ENCODE measurements around the gene PAX7. TPM values are rescaled to one million over a fixed set of nuclear protein-coding genes. Genes with fewer than 3 reads are reported as not detected.

The PAX7 gene
- total RNA-seq, 2 donors from 2014 or later = not detected

DNA sequence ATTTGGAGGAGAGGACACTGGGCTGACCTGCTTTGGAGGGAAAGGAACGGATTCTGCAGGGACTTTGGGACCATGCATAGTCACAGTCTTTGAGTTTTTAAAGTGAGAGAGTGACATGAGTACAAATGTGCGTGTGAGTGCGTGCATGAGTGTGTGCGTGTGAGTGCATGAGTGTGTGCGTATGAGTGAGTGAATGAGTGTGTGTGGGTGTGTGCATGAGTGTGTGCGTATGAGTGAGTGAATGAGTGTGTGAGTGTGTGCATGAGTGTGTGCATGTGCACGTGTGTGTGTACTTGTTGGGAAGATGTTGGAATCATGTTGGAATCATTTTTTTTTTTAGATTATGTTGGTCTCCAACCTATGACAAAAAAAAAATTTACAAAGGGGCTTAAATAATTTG lies 70.5 kb downstream of the PAX7 start:
- no peaks in the 10 kb centered on the region for H3K36me3 Mint-ChIP-seq
- H3K9me3 Mint-ChIP-seq = no peaks in the 10 kb centered on the region
- H3K4me1 Mint-ChIP-seq (ENCODE audit: low read depth in 2 of 2) = no peaks in the 10 kb centered on the region
- ATAC-seq (no peak), DNase-seq (ENCODE audit: low spot score) (no peak)
- H3K27ac Mint-ChIP-seq = no peak overlapping the region
- peaks cover 28 to 47% of the 10 kb centered on the region in 2 donors for H3K27me3 Mint-ChIP-seq
- no peak overlapping the region for H3K4me3 Mint-ChIP-seq

DNA sequence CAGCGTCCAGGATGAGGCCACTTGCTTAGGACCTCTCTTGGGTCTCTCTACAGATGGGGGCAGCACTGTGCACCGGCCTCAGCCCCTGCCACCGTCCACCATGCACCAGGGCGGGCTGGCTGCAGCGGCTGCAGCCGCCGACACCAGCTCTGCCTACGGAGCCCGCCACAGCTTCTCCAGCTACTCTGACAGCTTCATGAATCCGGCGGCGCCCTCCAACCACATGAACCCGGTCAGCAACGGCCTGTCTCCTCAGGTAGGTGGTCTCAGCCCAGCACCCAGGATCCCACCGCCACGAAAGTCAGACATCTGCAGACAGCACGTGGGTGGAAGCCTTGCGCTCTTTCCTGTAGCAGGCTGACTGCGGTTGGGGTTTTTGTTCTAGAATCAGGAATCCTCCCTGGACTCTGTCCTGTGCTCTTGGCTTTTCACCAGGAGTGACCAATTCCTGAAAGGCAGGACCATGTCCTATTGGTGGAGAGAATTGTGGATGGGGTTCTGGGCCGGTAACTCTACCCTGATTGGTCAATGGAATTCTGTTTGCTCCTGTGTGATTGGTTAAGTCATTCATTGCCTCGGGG lies 72.5 kb downstream of the PAX7 start:
- no peak overlapping the region for H3K27ac Mint-ChIP-seq

DNA sequence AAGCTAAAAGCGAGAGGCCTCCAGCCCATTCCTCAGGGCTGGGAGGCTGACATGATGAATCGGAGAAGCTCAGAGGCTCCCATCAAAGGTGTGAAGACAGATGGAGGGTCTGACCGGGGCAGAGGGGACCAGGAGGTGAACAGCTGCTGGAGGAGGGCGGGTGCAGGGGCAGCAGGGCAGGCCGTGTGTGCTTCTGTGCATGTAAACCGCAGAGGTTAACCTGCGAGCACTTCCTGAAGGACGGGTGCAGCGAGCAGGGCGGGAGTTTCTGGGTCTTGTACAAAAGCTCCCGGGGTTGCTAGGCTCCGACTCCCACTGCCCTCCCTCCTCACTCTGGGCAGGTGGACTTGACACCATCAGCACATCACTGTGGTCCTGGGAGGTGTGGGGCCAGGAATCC lies 75.2 kb downstream of the PAX7 start:
- no peak overlapping the region for H3K4me3 Mint-ChIP-seq
- no peaks in the 10 kb centered on the region for H3K4me1 Mint-ChIP-seq (ENCODE audit: low read depth in 2 of 2)
- H3K27ac Mint-ChIP-seq = no peak overlapping the region
- no peaks in the 10 kb centered on the region for H3K36me3 Mint-ChIP-seq
- ATAC-seq (no peak), DNase-seq (ENCODE audit: low spot score) (no peak)
- H3K27me3 Mint-ChIP-seq = peaks cover 18 to 23% of the 10 kb centered on the region in 2 donors
- no peaks in the 10 kb centered on the region for H3K9me3 Mint-ChIP-seq

More for the DNA sequence above, 72.5 kb downstream of the PAX7 start:
- ATAC-seq = no peak
- H3K9me3 Mint-ChIP-seq = no peaks in the 10 kb centered on the region
- no peaks in the 10 kb centered on the region for H3K36me3 Mint-ChIP-seq
- no peaks in the 10 kb centered on the region for H3K4me1 Mint-ChIP-seq (ENCODE audit: low read depth in 2 of 2)
- no peak for DNase-seq (ENCODE audit: low spot score)
- peaks cover 22 to 29% of the 10 kb centered on the region in 2 donors for H3K27me3 Mint-ChIP-seq
- no peak overlapping the region for H3K4me3 Mint-ChIP-seq

DNA sequence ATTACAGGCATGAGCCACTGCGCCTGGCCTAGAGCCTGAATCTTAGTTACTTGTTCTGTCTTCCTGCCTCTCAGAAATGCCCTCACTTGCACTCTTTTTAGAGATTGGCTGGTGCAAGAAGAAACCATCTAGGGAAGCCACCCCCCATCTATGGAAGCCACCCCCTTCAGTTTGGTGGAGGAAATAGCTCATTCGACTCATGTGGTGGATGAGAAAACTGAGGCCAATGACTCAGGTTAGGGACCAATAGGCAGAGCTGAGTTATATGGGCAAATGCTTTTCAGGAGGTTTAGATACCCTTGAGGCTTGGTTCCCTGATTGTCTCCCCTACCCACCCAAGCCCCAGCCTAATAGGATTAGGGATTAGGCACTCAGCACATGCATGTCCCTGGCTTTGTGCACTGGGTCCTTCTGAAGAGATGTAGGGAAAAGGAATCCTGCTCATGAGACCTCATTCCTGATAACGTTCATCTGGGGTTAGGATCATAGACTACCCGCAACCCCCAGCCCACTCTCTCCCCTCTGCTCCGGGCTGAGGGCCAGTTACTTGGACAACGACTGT lies 77.1 kb downstream of the PAX7 start:
- no peaks in the 10 kb centered on the region for H3K36me3 Mint-ChIP-seq
- ATAC-seq (no peak), DNase-seq (ENCODE audit: low spot score) (no peak)
- H3K27ac Mint-ChIP-seq = no peak overlapping the region
- H3K4me1 Mint-ChIP-seq (ENCODE audit: low read depth in 2 of 2) = no peaks in the 10 kb centered on the region
- H3K4me3 Mint-ChIP-seq = no peak overlapping the region
- H3K27me3 Mint-ChIP-seq = peaks cover 11 to 19% of the 10 kb centered on the region in 2 donors
- H3K9me3 Mint-ChIP-seq = no peaks in the 10 kb centered on the region

DNA sequence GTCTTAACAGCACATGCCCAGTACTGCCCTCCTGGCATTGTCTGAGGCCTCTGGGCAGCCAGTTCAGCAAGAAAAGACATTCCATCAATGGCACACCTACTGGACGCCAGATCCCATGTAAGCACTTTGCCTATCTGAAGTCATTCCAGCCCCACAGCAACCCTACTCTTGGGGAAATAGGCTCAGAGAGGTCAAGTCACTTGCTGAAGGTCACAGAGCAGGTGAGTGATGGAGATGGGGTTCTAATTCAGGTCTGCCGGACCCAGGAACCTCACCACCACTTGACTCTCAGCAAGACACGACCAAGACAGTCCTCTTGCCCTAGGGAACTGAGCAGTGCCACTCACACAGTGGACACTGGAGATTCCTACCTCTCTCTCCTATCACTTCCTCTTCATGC lies 79.4 kb downstream of the PAX7 start:
- DNase-seq (ENCODE audit: low spot score) (no peak), ATAC-seq (no peak)
- H3K36me3 Mint-ChIP-seq = no peaks in the 10 kb centered on the region
- H3K4me3 Mint-ChIP-seq = no peak overlapping the region
- H3K27me3 Mint-ChIP-seq = peaks cover 9 to 23% of the 10 kb centered on the region in 2 donors
- H3K27ac Mint-ChIP-seq = no peak overlapping the region
- H3K9me3 Mint-ChIP-seq = no peaks in the 10 kb centered on the region
- H3K4me1 Mint-ChIP-seq (ENCODE audit: low read depth in 2 of 2) = no peaks in the 10 kb centered on the region

DNA sequence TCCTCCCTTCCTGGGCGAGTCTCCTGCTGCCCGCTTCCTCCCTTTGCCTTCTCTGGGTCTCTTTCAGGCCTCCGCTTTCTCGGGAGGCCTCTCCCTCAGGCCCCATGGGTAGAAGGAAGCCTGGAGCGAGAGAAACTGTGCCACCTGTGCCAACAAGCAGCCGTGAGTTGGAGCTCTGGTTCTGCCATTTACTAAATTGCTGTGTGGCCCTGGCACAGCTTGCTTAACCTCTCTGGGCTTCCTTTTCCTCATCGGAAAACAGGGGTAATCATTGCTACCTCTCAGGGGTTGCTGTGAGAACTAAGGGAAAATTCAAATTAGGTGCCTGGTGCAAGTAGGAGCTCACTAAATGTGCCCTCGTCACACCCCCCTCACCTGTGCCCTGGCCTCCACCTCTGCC lies 80.4 kb downstream of the PAX7 start:
- DNase-seq (ENCODE audit: low spot score) (no peak), ATAC-seq (no peak)
- Mint-ChIP-seq H3K27me3 (peaks cover 18 to 31% of the 10 kb centered on the region in 2 donors), H3K27ac (no peak overlapping the region), H3K4me1 (ENCODE audit: low read depth in 2 of 2) (no peaks in the 10 kb centered on the region), H3K9me3 (no peaks in the 10 kb centered on the region), H3K4me3 (no peak overlapping the region), H3K36me3 (no peaks in the 10 kb centered on the region)

DNA sequence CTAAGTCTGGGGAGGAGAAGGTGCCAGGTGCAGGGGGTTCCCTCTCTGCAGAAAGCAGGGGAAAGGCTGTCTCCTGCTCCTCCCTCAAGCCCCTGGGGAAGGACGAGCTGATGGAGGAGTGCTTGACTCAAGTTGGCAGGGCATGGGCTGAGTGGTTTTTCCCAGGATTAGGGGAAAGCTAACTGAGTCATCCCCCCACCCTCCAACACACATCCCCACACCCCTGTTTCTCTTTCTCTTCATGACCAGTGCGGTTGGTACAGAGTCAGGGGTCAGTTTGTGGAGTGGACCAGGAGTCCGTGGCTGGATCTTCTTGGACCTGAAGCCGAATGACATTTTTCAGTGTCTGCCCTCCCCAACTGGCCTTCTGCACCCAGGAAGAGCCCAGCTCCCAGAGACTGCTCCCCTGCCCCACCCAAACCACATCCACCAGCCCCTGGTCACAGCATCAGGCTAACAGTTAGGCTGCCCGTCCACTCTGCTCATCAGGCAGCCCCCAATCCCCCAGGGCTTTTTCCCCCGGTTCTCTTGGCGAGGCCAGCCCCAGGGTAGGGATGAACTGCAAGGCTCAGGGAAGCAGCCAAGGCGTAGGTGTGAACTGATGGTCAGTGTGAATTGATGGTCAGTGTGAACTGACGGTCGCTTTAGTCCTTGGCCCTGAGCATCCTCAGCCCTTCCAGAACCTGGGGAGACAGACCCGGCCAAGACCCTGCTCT lies 81.0 kb downstream of the PAX7 start:
- peaks cover 0 to 4% of the 10 kb centered on the region in 2 donors for H3K4me1 Mint-ChIP-seq (ENCODE audit: low read depth in 2 of 2)
- H3K27me3 Mint-ChIP-seq = peaks cover 25 to 37% of the 10 kb centered on the region in 2 donors
- no peak for DNase-seq (ENCODE audit: low spot score)
- H3K9me3 Mint-ChIP-seq = no peaks in the 10 kb centered on the region
- no peak overlapping the region for H3K4me3 Mint-ChIP-seq
- no peak for ATAC-seq
- H3K27ac Mint-ChIP-seq = no peak overlapping the region
- H3K36me3 Mint-ChIP-seq = no peaks in the 10 kb centered on the region

DNA sequence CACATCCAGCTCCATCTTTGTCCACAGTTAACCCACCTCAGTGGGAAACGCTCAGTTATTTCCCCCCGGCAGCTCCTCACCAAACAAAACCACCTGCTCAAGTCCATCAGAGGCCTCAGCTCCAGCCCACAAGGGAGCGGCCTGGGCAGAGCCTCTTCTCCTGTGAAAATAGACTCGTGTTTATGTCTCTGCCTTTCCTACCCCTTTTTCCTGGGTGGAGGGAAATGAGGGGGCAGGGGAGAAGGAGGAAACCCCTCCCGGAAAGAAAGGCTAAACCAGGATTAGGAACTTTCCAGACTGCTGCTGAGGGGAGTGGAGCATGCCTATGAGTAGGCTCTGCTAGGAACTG lies 81.6 kb downstream of the PAX7 start:
- Mint-ChIP-seq H3K36me3 (no peaks in the 10 kb centered on the region), H3K9me3 (no peaks in the 10 kb centered on the region), H3K4me1 (ENCODE audit: low read depth in 2 of 2) (peaks cover 0 to 4% of the 10 kb centered on the region in 2 donors), H3K4me3 (no peak overlapping the region), H3K27ac (no peak overlapping the region), H3K27me3 (peaks cover 28 to 38% of the 10 kb centered on the region in 2 donors)
- ATAC-seq (no peak), DNase-seq (ENCODE audit: low spot score) (no peak)

DNA sequence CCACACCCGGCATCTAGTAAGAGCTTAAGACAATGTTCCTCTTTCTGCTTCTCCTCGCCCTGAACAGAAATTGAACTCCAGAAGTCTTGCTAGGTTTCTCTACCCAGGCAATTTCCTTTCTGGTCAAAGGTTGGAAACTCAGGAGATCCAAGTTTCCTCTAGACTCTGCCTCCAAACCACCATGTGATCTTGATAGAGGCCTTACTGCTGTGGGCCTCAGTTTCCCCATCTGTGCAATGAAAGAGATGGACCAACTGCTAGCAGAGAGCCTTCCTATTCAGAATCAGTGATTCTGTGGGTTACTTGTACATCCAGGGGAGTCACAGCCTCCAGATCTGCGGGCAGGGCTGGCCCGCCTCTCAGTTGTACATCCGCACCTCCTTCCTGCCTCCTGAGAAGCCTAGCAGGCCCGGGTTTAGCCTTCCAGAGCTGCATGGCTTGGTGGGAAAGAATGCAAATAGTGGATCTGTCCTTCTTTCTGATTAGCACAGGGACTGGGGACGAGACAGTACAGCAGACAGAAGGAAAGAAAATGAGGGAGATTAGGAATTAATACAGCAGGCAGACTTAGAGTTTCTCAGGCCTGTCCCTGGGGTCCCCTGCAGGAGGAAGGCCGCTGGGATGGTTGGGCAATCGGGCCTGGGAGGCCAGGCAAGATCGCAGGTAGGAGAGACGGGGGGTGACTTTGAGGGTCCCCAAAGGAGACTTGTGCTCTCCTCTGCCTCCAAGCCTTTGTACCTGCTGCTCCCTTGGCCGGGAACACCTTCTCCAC lies 83.9 kb downstream of the PAX7 start:
- Mint-ChIP-seq H3K9me3 (no peaks in the 10 kb centered on the region), H3K27ac (no peak overlapping the region), H3K27me3 (peaks cover 37 to 40% of the 10 kb centered on the region in 2 donors), H3K4me3 (no peak overlapping the region), H3K4me1 (ENCODE audit: low read depth in 2 of 2) (peaks cover 0 to 8% of the 10 kb centered on the region in 2 donors), H3K36me3 (no peaks in the 10 kb centered on the region)
- DNase-seq (ENCODE audit: low spot score) (no peak), ATAC-seq (no peak)

DNA sequence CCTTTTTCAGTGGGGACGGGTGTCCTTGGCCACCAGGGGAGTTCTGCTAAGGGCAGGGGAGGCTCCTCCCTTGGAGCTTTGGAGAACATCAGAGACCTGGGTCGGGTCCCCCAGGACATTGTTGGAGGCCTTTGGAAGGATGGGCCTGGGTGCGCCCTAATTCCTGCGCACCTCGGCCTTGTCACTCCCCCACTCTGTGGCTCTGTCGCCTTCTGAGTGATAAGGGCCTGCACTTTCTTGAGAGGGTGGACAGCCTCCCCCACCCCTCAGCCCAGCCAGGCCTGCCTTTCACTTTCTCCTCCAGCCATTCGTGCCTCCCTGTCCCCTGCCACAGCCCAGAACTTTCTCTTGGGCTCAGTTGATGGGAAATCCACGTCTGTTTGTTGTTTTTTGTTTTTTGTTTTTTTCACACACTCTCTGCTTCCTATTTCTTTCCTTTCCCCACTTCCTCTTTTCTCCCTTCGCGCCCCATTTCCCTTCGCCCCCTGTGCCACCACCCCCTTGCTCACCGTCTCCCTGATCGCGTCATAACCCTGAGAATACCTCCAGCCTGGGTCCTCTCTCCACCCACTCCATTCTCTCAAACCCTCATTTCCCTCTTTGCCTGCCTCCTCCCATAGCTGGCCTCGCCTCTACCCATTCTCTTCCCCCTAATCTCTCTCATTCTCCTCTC lies 85.6 kb downstream of the PAX7 start:
- Mint-ChIP-seq H3K4me3 (no peak overlapping the region), H3K9me3 (no peaks in the 10 kb centered on the region), H3K4me1 (ENCODE audit: low read depth in 2 of 2) (peaks cover 0 to 8% of the 10 kb centered on the region in 2 donors), H3K27ac (no peak overlapping the region), H3K36me3 (no peaks in the 10 kb centered on the region), H3K27me3 (peaks cover 47 to 50% of the 10 kb centered on the region in 2 donors)
- ATAC-seq (no peak), DNase-seq (ENCODE audit: low spot score) (no peak)

DNA sequence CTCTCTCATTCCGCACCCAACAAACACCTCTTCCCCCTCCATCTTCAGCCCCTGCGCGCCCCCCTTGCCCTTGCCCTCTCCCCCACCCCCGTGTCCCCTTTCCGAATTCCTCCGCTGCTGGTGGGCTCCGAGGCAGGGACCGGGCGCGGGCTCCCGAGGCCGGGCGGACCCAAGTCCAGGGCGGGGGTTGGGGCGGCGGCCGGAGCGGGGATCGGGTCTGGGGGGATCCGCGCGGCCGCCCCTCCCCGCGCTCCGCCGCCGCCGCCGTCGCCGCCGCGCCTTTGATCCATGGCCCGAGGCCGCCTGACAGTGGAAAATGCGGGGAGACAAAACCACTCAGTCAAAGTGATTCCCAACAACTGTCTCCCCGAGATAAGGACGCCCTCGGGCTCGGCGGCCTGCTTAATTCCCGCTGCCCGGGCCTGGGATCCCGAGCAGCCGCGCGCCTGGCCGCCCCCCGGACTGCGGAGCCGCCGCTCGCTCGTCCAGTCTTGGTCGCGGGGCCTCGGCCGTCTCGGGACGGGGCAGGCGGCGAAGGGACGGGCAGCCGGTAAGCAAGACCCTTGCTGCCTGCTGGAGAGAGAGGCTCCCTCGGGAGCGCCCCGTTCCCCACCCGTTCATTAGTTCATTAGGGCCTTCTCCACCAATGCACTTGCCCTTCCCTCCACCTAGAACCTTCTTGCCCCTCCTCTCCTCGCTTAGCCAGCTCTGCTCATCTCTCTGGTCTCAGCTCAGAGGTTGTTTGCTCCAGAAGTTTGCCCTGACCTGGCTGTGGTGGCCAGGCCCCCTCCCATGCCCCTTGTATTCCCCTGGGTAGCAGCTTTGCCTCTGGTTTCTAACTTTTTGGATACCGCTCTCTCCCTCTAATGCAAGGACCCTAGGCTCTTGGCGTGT lies 86.4 kb downstream of the PAX7 start:
- no peak for DNase-seq (ENCODE audit: low spot score)
- peaks cover 55 to 57% of the 10 kb centered on the region in 2 donors for H3K27me3 Mint-ChIP-seq
- ATAC-seq = no peak

DNA sequence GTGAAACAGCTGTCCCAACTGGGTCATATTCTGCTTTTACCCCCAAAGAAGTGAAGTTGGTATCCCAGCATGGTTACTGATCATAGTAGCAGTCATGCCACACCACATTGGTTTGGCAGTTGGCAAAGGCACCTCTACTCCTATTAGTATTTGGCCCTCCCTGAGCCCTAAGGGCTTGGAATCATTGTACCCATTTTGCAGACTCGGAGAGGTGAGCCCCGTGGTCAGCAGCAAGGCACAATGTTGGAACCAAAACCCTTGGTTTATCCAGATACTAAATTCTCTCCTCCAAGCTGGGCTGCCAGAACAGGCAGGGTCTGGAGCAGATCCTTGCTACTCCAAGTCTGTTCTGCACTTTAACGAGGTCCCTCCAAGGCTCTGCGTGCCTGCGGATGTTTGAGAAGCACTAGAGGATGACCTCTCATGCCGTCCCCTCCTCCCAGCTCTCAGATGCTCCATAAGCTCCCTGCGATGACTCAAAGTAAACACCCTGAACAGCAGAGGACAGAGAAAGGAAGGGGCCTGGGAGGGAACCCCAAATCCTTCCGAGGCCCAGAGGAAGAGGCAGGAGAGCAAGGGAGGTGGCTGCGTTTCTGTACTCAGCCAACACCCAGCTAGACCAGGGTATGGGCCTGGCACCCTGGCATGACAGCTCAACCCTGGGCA lies 89.3 kb downstream of the PAX7 start:
- H3K27me3 Mint-ChIP-seq = peaks cover 51 to 64% of the 10 kb centered on the region in 2 donors
- H3K9me3 Mint-ChIP-seq = no peaks in the 10 kb centered on the region
- no peak overlapping the region for H3K4me3 Mint-ChIP-seq
- H3K36me3 Mint-ChIP-seq = no peaks in the 10 kb centered on the region
- H3K27ac Mint-ChIP-seq = no peak overlapping the region
- ATAC-seq = no peak
- peaks cover 0 to 8% of the 10 kb centered on the region in 2 donors for H3K4me1 Mint-ChIP-seq (ENCODE audit: low read depth in 2 of 2)
- DNase-seq (ENCODE audit: low spot score) = no peak

More for the DNA sequence above, 86.4 kb downstream of the PAX7 start:
- no peaks in the 10 kb centered on the region for H3K9me3 Mint-ChIP-seq
- H3K4me1 Mint-ChIP-seq (ENCODE audit: low read depth in 2 of 2) = peaks cover 0 to 8% of the 10 kb centered on the region in 2 donors
- no peaks in the 10 kb centered on the region for H3K36me3 Mint-ChIP-seq
- no peak overlapping the region for H3K4me3 Mint-ChIP-seq
- H3K27ac Mint-ChIP-seq = no peak overlapping the region

Data from natural killer cell treated with Interleukin-12 subunit alpha and Interleukin-12 subunit beta and Interleukin-15 and Interleukin-18, amount 100 ng/mL, for 72 hours (primary cell).